H1 (cell line): ENCODE measurements around the gene GLIPR2. TPM values are rescaled to one million over a fixed set of nuclear protein-coding genes. Genes with fewer than 3 reads are reported as not detected.

Source experiments
- EP300 ChIP-seq, 2 experiments: IDR thresholded peaks; 1 replicate in 1 of 2; 2 replicates in 1 of 2; pipeline ENCODE4 v1.6.1; 2011 to 2012; ENCODE audit warnings: low read depth in 2 of 2, low read length in 2 of 2, mild to moderate bottlenecking in 2 of 2, borderline replicate concordance in 1 of 2, inconsistent platforms in 1 of 2, moderate library complexity in 1 of 2
- PHF8 ChIP-seq: fragments of 200-600 bp; sonication (generic); conservative IDR thresholded peaks from 2 replicates; pipeline ENCODE4 v1.7.1; 2012; ENCODE audit warnings: low read depth, mild to moderate bottlenecking, inconsistent platforms, low read length, moderate library complexity
- SIX5 ChIP-seq: IDR thresholded peaks from 2 replicates; pipeline ENCODE4 v1.6.1; 2011; ENCODE audit warnings: mild to moderate bottlenecking, low read depth, low read length
- polyA plus RNA-seq, 7 experiments: library from polyadenylated mRNA; depleted of rRNA in 3 of 7; stranded (reverse) in 5 of 7; unstranded in 2 of 7; fragments of >200 nt in 5 of 7; fragments of 200-250 nt in 2 of 7; gene quantifications; 1 replicate in 5 of 7; 2 replicates in 1 of 7; 4 replicates in 1 of 7; pipeline versions ENCODE4 v1.2.1 to v1.2.3, GENCODE V29; 2011 to 2013; ENCODE audit warnings: missing spikeins in 2 of 7, mixed read lengths in 2 of 7
- total RNA-seq: library from RNA; stranded (reverse); fragmentation: NEBNext Ultra II Directional; extraction: Animal tissue kit (Norgen Biotek cat#: 25700); gene quantifications from 2 replicates; pipeline ENCODE4 v1.2.1, GENCODE V29; 2021

GLIPR2 gene
- total and polyA plus RNA-seq, 2 of the 8 experiments (the other 6 are each of a cell fraction or from before 2014, with no cell fraction given), result 7.9 to 12.0 TPM

GRCh38 chr9:36128349-36128748, 8.2 kb upstream of the GLIPR2 start (continued):
- TF ChIP-seq EP300 (IDR thresholded peaks at IDR 0.05; ENCODE audit: borderline replicate concordance in 1 of 2, low read depth in 2 of 2, low read length in 2 of 2) (no peak), PHF8 (no peak), SIX5 (no peak)
